Measurements from ENCODE around the gene RIMKLB. TPM values are rescaled to one million over a fixed set of nuclear protein-coding genes. Genes with fewer than 3 reads are reported as not detected.

RIMKLB gene
- total RNA-seq, 6 experiments from 2014 or later: 8.5 to 10.7 (median 9.0) TPM

DNA sequence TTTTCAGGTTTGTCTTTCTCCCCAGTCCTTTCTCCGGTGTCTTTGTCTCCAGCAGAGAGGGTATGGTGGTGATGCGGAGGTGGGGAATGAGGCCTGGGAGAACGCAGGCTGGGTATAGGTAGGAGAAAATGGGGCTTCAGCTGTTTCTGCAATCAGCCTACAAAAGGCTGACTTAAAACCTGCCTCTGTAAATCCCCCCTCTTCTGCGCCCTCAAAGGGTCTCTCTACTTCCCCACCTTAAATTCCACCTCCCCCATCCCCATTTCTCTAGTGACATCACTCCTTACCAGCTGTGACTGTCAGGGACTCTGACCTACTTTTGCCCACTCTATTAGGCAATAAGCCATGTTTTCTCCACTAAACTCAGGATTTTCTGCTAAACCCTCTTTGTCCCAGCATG lies 8.1 kb upstream of the RIMKLB start:
- Mint-ChIP-seq H3K4me3 (no peak overlapping the region), H3K27ac (no peak overlapping the region), H3K36me3 (ENCODE audit: low read depth) (no peaks in the 10 kb centered on the region), H3K27me3 (ENCODE audit: insufficient read depth) (peaks cover 17% of the 10 kb centered on the region), H3K4me1 (ENCODE audit: low read depth) (peaks cover 10% of the 10 kb centered on the region; the same call in 1 of the 2 replicates), H3K9me3 (no peaks in the 10 kb centered on the region)
- no peak for DNase-seq
- TF ChIP-seq, protein P1, sequence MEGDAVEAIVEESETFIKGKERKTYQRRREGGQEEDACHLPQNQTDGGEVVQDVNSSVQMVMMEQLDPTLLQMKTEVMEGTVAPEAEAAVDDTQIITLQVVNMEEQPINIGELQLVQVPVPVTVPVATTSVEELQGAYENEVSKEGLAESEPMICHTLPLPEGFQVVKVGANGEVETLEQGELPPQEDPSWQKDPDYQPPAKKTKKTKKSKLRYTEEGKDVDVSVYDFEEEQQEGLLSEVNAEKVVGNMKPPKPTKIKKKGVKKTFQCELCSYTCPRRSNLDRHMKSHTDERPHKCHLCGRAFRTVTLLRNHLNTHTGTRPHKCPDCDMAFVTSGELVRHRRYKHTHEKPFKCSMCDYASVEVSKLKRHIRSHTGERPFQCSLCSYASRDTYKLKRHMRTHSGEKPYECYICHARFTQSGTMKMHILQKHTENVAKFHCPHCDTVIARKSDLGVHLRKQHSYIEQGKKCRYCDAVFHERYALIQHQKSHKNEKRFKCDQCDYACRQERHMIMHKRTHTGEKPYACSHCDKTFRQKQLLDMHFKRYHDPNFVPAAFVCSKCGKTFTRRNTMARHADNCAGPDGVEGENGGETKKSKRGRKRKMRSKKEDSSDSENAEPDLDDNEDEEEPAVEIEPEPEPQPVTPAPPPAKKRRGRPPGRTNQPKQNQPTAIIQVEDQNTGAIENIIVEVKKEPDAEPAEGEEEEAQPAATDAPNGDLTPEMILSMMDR (IDR thresholded peaks at IDR 0.05): no peak

DNA sequence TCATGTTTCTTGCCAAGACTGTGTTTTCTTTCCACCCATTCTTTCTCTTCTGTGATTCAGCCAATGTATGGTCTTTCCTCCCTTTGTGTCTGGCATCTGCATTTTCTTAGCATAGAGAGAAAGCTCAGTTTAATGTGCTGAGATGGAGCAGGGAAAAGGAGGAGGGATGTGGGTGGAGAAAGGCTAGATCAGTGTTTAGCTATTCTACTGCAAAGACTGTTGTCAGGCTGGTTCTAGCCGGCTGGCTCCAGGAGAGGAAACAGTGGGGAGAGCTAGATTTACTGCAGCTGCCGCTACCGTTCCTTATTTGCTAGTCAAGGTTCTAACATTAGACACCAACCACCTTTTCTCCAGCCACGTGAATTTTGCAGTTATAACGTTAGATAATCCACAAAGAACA lies 5.2 kb upstream of the RIMKLB start:
- peaks cover 20% of the 10 kb centered on the region for H3K4me1 Mint-ChIP-seq (ENCODE audit: low read depth)
- TF ChIP-seq, protein P1 (IDR thresholded peaks at IDR 0.05): no peak
- no peak overlapping the region; the same call in 1 of the 2 replicates for H3K4me3 Mint-ChIP-seq
- no peaks in the 10 kb centered on the region for H3K36me3 Mint-ChIP-seq (ENCODE audit: low read depth)
- peak; percentile 12 for DNase-seq
- no peaks in the 10 kb centered on the region for H3K9me3 Mint-ChIP-seq
- H3K27ac Mint-ChIP-seq: no peak overlapping the region
- H3K27me3 Mint-ChIP-seq (ENCODE audit: insufficient read depth): peaks cover 17% of the 10 kb centered on the region

DNA sequence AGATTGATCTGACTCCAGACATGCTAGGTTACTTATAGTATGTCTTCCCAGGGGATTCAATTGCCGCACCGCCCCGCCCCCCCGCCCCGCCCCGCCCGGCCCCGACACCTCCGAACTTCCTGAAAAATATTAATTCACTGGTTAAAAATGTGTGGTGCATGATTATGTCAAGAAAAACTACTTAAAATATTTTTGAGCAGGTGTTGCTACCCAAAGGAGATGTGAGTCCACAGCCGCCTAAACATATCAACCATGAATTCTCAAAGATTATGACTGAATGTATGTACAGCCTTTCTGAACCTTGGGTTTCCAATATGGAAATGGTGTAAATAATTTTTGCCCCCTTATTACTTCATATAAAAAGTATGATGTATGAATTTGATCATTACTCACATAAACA lies 2.7 kb upstream of the RIMKLB start:
- no peak overlapping the region for H3K4me3 Mint-ChIP-seq
- H3K9me3 Mint-ChIP-seq: no peaks in the 10 kb centered on the region
- DNase-seq: no peak
- TF ChIP-seq, protein P1 (IDR thresholded peaks at IDR 0.05): no peak
- H3K36me3 Mint-ChIP-seq (ENCODE audit: low read depth): 0 out of 2 replicates have a peak, but pooled peaks cover under 1% of the 10 kb centered on the region
- H3K4me1 Mint-ChIP-seq (ENCODE audit: low read depth): peaks cover 36% of the 10 kb centered on the region
- H3K27ac Mint-ChIP-seq: no peak overlapping the region
- peaks cover 14% of the 10 kb centered on the region for H3K27me3 Mint-ChIP-seq (ENCODE audit: insufficient read depth)

DNA sequence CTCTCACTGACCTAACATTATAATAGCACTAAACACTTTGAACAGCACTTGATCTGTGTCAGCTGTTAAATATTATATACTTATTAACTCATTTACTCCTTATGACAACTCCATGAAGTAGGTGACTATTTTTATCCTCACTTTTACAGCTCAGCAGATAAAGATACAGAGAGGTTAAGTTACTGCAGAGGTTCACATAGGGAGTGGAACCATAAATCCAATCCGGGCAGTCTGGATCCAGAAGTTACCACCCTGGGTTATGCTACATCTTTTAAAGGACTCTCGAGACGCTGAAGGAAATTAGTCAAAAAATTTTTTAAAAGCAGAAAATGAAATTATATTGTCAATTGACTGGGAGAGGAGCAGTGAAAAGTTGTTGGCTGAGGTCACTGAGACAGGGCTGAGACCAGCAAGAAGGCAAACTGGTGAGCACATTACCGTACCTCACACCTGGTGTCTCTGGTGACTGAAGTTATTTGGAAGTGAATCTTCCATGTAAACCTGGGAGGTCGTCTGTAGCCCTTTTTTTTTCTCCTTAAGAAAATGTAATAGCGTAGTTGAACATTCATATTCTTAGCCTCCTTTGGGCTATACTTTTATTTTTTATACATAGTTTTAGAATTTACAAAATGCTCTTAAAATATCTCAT lies 1.2 kb upstream of the RIMKLB start:
- Mint-ChIP-seq H3K4me3 (peak overlapping the region; percentile 85), H3K9me3 (no peaks in the 10 kb centered on the region), H3K27me3 (ENCODE audit: insufficient read depth) (peaks cover 7% of the 10 kb centered on the region), H3K27ac (peak overlapping the region; percentile 78), H3K4me1 (ENCODE audit: low read depth) (peaks cover 37% of the 10 kb centered on the region), H3K36me3 (ENCODE audit: low read depth) (0 out of 2 replicates have a peak, but pooled peaks cover 4% of the 10 kb centered on the region)
- DNase-seq: no peak
- TF ChIP-seq, protein P1 (IDR thresholded peaks at IDR 0.05): no peak

DNA sequence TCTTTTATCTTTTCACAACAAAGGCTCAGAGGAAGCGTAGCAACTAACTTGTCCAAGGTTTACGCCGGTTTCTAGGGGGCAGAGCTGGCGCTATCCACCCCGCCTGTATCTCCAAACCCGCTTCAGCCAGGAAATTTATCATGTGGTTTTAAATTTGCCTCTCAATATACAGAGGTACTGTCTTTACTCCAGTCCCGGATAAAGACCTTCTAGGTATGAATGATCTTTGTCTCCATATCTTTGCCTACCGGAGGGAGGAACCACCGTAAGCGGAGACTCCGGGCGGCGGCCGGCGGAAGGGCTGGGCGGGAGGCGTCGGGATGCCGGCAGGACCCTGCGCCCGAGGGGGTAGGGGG lies 693 bp upstream of the RIMKLB start:
- H3K27me3 Mint-ChIP-seq (ENCODE audit: insufficient read depth): peaks cover 7% of the 10 kb centered on the region
- DNase-seq: peak; percentile 53
- TF ChIP-seq, protein P1 (IDR thresholded peaks at IDR 0.05): no peak
- peak overlapping the region; percentile 85 for H3K4me3 Mint-ChIP-seq
- H3K4me1 Mint-ChIP-seq (ENCODE audit: low read depth): peaks cover 36% of the 10 kb centered on the region
- peak overlapping the region; percentile 78 for H3K27ac Mint-ChIP-seq
- no peaks in the 10 kb centered on the region for H3K9me3 Mint-ChIP-seq
- 0 out of 2 replicates have a peak, but pooled peaks cover 4% of the 10 kb centered on the region for H3K36me3 Mint-ChIP-seq (ENCODE audit: low read depth)
